Astrocyte (in vitro differentiated cells and primary cell): ENCODE results near the gene NRG2. TPM values are rescaled to one million over a fixed set of nuclear protein-coding genes. Genes with fewer than 3 reads are reported as not detected.

Experiments
- DNase-seq: peaks from one replicate; pipeline ENCODE4 v3.0.0-alpha.2; 2010; ENCODE audit warnings: low read depth
- FAIRE-seq: peaks from 2 replicates; lab custom pipeline; 2011; peaks lifted over from hg19 to GRCh38; lab: Jason Lieb, UNC
- H2AFZ ChIP-seq: 2 replicates; pipeline ENCODE4 v1.6.0; 2012; ENCODE audit warnings: low read depth, low read length, inconsistent platforms
- H3K27ac ChIP-seq: 2 replicates; pipeline ENCODE4 v1.5.1; 2011; ENCODE audit warnings: low read depth, low read length, inconsistent platforms
- H3K27me3 ChIP-seq: 2 replicates; pipeline ENCODE4 v1.6.0; 2011; ENCODE audit warnings: low read length, inconsistent platforms; ENCODE audit not compliant: insufficient read depth
- H3K36me3 ChIP-seq: 2 replicates; pipeline ENCODE4 v1.5.1; 2011; ENCODE audit warnings: low read length, inconsistent platforms; ENCODE audit not compliant: insufficient read depth
- H3K4me1 ChIP-seq: 2 replicates; pipeline ENCODE4 v1.5.1; 2011; ENCODE audit warnings: low read length, inconsistent platforms; ENCODE audit not compliant: insufficient read depth
- H3K4me2 ChIP-seq: 2 replicates; pipeline ENCODE4 v1.6.0; 2012; ENCODE audit warnings: low read length, inconsistent platforms
- H3K4me3 ChIP-seq: 2 replicates; pipeline ENCODE4 v1.5.1; 2011; ENCODE audit warnings: low read depth, mild to moderate bottlenecking, low read length, inconsistent platforms; ENCODE audit not compliant: insufficient read depth
- H3K79me2 ChIP-seq: 2 replicates; pipeline ENCODE4 v1.6.0; 2012; ENCODE audit warnings: mild to moderate bottlenecking, low read length, inconsistent platforms; ENCODE audit not compliant: insufficient read depth
- H3K9ac ChIP-seq: 2 replicates; pipeline ENCODE4 v1.6.0; 2012; ENCODE audit warnings: mild to moderate bottlenecking, low read length, inconsistent platforms
- H3K9me3 ChIP-seq: 2 replicates; pipeline ENCODE4 v1.5.1; 2012; ENCODE audit warnings: low read depth, mild to moderate bottlenecking, low read length, inconsistent platforms; ENCODE audit not compliant: insufficient read depth
- H4K20me1 ChIP-seq: 2 replicates; pipeline ENCODE4 v1.6.0; 2012; ENCODE audit warnings: low read length, inconsistent platforms; ENCODE audit not compliant: insufficient read depth
- H3K27ac Mint-ChIP-seq: one replicate; pipeline ENCODE4 v1.8.0; 2021; ENCODE audit warnings: mild to moderate bottlenecking, mixed read lengths; ENCODE audit not compliant: unreplicated experiment
- H3K27me3 Mint-ChIP-seq: one replicate; pipeline ENCODE4 v1.8.0; 2021; ENCODE audit warnings: low read depth, mixed read lengths; ENCODE audit not compliant: unreplicated experiment
- H3K36me3 Mint-ChIP-seq: one replicate; pipeline ENCODE4 v1.8.0; 2021; ENCODE audit warnings: low read depth, mixed read lengths; ENCODE audit not compliant: unreplicated experiment
- H3K4me1 Mint-ChIP-seq: one replicate; pipeline ENCODE4 v1.8.0; 2021; ENCODE audit warnings: low read depth, mixed read lengths; ENCODE audit not compliant: unreplicated experiment
- H3K4me3 Mint-ChIP-seq: one replicate; pipeline ENCODE4 v1.8.0; 2021; ENCODE audit warnings: mild to moderate bottlenecking, moderate library complexity, mixed read lengths; ENCODE audit not compliant: unreplicated experiment
- H3K9me3 Mint-ChIP-seq: one replicate; pipeline ENCODE4 v1.8.0; 2021; ENCODE audit warnings: mild to moderate bottlenecking, mixed read lengths; ENCODE audit not compliant: unreplicated experiment
- EZH2 ChIP-seq: IDR thresholded peaks from 2 replicates; pipeline ENCODE4 v1.6.1; 2012; ENCODE audit warnings: mild to moderate bottlenecking, low read length, inconsistent platforms; ENCODE audit not compliant: insufficient read depth
- total RNA-seq: library from RNA; stranded (reverse); gene quantifications from 2 replicates; pipeline ENCODE4 v1.2.1, GENCODE V29; 2021
- TF ChIP-seq, protein P1 (sequence below): IDR thresholded peaks from 2 replicates; pipeline ENCODE4 v1.5.1; 2011; ENCODE audit warnings: low read depth, mild to moderate bottlenecking, inconsistent platforms, low read length, moderate library complexity; ENCODE audit not compliant: insufficient read depth

The NRG2 gene
- total RNA-seq, 1 donor from 2014 or later: 0.54 TPM

DNA sequence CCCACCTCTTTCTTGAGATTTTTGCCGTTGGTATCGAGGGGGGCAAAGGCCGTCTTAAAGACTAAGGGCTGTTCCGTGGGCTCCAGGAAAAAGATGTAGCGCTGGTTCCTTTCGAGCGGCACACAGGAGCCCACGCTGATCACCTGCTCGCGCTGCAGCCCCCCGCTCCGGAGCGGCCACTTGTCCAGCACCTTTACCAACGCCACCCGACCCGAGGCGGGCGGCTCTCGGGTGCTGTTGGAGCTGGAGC is 781 bp downstream of the NRG2 start:
- H3K79me2 ChIP-seq: no peaks in the 10 kb centered on the region
- H3K4me2 ChIP-seq: peak overlapping the region; percentile 89
- H3K4me3 Mint-ChIP-seq: no peak overlapping the region
- no peaks in the 10 kb centered on the region for H3K36me3 ChIP-seq
- no peak overlapping the region for H3K27ac ChIP-seq
- H3K9me3 Mint-ChIP-seq: no peaks in the 10 kb centered on the region
- no peaks in the 10 kb centered on the region for H4K20me1 ChIP-seq
- H3K4me1 Mint-ChIP-seq: peaks cover 2% of the 10 kb centered on the region
- peaks cover 49% of the 10 kb centered on the region for H3K27me3 Mint-ChIP-seq
- H3K4me3 ChIP-seq: peak overlapping the region; percentile 59
- no peaks in the 10 kb centered on the region for H3K36me3 Mint-ChIP-seq
- TF ChIP-seq, protein P1, sequence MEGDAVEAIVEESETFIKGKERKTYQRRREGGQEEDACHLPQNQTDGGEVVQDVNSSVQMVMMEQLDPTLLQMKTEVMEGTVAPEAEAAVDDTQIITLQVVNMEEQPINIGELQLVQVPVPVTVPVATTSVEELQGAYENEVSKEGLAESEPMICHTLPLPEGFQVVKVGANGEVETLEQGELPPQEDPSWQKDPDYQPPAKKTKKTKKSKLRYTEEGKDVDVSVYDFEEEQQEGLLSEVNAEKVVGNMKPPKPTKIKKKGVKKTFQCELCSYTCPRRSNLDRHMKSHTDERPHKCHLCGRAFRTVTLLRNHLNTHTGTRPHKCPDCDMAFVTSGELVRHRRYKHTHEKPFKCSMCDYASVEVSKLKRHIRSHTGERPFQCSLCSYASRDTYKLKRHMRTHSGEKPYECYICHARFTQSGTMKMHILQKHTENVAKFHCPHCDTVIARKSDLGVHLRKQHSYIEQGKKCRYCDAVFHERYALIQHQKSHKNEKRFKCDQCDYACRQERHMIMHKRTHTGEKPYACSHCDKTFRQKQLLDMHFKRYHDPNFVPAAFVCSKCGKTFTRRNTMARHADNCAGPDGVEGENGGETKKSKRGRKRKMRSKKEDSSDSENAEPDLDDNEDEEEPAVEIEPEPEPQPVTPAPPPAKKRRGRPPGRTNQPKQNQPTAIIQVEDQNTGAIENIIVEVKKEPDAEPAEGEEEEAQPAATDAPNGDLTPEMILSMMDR: no peak
- no peak for TF ChIP-seq EZH2
- H3K9ac ChIP-seq: peak overlapping the region; percentile 56
- no peaks in the 10 kb centered on the region for H3K9me3 ChIP-seq
- DNase-seq: no peak
- H2AFZ ChIP-seq: peak overlapping the region; percentile 92
- FAIRE-seq: no peak
- peaks cover 9% of the 10 kb centered on the region for H3K27me3 ChIP-seq
- peaks cover 14% of the 10 kb centered on the region for H3K4me1 ChIP-seq
- H3K27ac Mint-ChIP-seq: no peak overlapping the region

DNA sequence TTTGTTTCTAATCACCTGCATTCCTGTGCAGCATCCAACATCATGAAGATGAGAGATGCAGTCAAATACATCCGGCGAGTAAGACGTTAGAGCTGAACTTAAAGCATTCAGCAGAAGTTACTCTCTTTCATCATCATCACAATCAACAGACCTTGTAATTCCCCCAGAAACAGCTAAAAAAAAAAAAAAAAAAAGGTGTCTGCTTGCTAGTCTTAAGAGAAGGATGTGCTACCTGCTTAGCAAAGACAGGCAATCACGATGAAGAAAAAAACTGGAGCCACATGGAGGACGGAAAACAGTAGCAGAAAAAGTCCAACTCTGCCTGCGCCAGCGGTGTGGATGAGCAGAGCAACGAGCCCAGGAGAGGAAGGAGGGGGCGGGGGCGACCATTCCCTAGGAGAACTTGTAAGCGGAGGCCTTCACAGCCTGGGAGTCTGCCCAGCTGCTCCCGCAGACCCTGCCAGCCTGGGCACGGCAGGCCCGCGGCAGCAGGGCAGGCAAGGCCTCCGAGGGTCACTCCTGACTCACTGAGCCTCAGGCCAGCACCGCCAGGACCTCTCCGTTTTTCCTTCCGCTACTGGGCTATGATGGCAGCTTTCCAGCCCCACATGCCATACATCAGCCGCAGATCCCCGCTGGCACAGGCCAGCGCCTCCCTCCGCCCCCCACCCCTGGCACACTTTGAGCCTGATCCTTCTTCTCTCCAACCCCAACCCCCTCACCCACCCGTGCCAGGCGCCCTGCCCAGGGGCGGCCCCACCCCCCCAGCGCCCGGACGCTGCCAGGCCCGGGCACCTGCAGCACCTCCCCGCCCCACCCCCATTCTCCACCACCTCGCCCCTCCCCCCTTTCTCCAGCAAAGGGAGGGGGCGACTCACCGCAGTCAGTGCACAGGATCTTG is 1.4 kb downstream of the NRG2 start:
- Histone ChIP-seq H3K9ac (peak overlapping the region; percentile 56), H3K27me3 (peaks cover 9% of the 10 kb centered on the region), H3K4me2 (peak overlapping the region; percentile 89), H3K9me3 (no peaks in the 10 kb centered on the region), H3K4me3 (peak overlapping the region; percentile 59), H2AFZ (peak overlapping the region; percentile 92), H3K4me1 (peaks cover 14% of the 10 kb centered on the region), H3K79me2 (no peaks in the 10 kb centered on the region), H3K27ac (no peak overlapping the region), H3K36me3 (no peaks in the 10 kb centered on the region), H4K20me1 (no peaks in the 10 kb centered on the region)
- peak overlapping the region; percentile 79 for H3K4me3 Mint-ChIP-seq
- peaks cover 2% of the 10 kb centered on the region for H3K4me1 Mint-ChIP-seq
- FAIRE-seq (no peak), DNase-seq (peak; percentile 16)
- peak overlapping the region; percentile 35 for H3K27ac Mint-ChIP-seq
- H3K36me3 Mint-ChIP-seq: no peaks in the 10 kb centered on the region
- peaks cover 49% of the 10 kb centered on the region for H3K27me3 Mint-ChIP-seq
- TF ChIP-seq EZH2: no peak
- TF ChIP-seq, protein P1: no peak
- no peaks in the 10 kb centered on the region for H3K9me3 Mint-ChIP-seq

DNA sequence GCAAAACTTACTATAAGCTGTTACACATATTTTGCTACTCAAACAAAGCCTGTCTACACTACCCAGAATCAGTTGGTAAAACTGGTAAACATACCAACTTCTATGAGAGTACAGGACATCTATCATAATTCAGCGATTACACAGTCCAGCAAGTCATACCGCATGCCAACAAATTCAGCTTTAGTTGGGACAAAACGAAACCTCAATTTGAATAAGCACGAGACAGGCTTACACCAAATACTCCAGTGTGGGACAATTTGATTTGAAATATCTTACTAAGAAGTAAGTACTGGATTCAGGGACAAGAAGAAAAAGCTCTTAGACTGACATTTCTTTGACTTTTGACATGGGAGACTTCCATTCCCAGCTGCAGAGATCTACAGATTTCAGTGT is 2.0 kb downstream of the NRG2 start:
- peaks cover 14% of the 10 kb centered on the region for H3K4me1 ChIP-seq
- no peaks in the 10 kb centered on the region for H4K20me1 ChIP-seq
- no peaks in the 10 kb centered on the region for H3K36me3 Mint-ChIP-seq
- H3K36me3 ChIP-seq: no peaks in the 10 kb centered on the region
- no peak overlapping the region for H3K4me3 ChIP-seq
- H3K27ac Mint-ChIP-seq: no peak overlapping the region
- H3K27me3 Mint-ChIP-seq: peaks cover 51% of the 10 kb centered on the region
- H3K79me2 ChIP-seq: no peaks in the 10 kb centered on the region
- no peak for DNase-seq
- no peak overlapping the region for H3K9ac ChIP-seq
- TF ChIP-seq, protein P1: no peak
- no peak for TF ChIP-seq EZH2
- no peak overlapping the region for H3K27ac ChIP-seq
- H3K27me3 ChIP-seq: peaks cover 9% of the 10 kb centered on the region
- H3K4me2 ChIP-seq: peak overlapping the region; percentile 89
- H3K9me3 ChIP-seq: no peaks in the 10 kb centered on the region
- FAIRE-seq: no peak
- H3K4me3 Mint-ChIP-seq: no peak overlapping the region
- no peaks in the 10 kb centered on the region for H3K9me3 Mint-ChIP-seq
- H3K4me1 Mint-ChIP-seq: peaks cover 2% of the 10 kb centered on the region
- H2AFZ ChIP-seq: no peak overlapping the region
